Lower lobe of right lung (tissue), 2 donors: ENCODE measurements around the gene P2RY11. TPM values are rescaled to one million over a fixed set of nuclear protein-coding genes. Genes with fewer than 3 reads are reported as not detected.
A peak's percentile ranks its signal among the peaks of the same experiment; 100 is the strongest.

ENCODE experiments used
- ATAC-seq, 2 donors: fragments of 200-7000 bp; cut with Tn5 transposase; one replicate each; pipeline ENCODE4 v1.9.1; 2020 to 2022; ENCODE audit warnings: mild to moderate bottlenecking in 2 of 2, moderate library complexity in 2 of 2
- DNase-seq: peaks from one replicate; pipeline ENCODE4 v3.0.0-alpha.2; 2020
- H3K27ac ChIP-seq: fragments of 200-600 bp; one replicate; pipeline ENCODE4 v1.8.0; 2022
- H3K27me3 ChIP-seq: fragments of 200-600 bp; one replicate; pipeline ENCODE4 v1.8.0; 2022; ENCODE audit warnings: low read depth
- H3K36me3 ChIP-seq: fragments of 200-600 bp; one replicate; pipeline ENCODE4 v1.8.0; 2022; ENCODE audit warnings: mild to moderate bottlenecking
- H3K4me1 ChIP-seq: fragments of 200-600 bp; one replicate; pipeline ENCODE4 v1.8.0; 2022
- H3K4me3 ChIP-seq: fragments of 200-600 bp; one replicate; pipeline ENCODE4 v1.8.0; 2022; ENCODE audit warnings: mild to moderate bottlenecking
- H3K9me3 ChIP-seq: fragments of 200-600 bp; one replicate; pipeline ENCODE4 v1.8.0; 2022
- intact Hi-C: fragments of 100-400 bp; cut with DNase I; formaldehyde crosslinking; loops from one replicate; pipeline ENCODE4 v1.11.0; 2022
- total RNA-seq: library from RNA; stranded (reverse); fragmentation: NEBNext Ultra II Directional; extraction: Animal tissue kit (Norgen Biotek cat#: 25700); gene quantifications from one replicate; pipeline ENCODE4 v1.2.1, GENCODE V29; 2021
- TF ChIP-seq, protein P1 (sequence below): fragments of 200-600 bp; IDR thresholded peaks from one replicate; pipeline ENCODE4 v1.8.0; 2022; ENCODE audit warnings: antibody characterized with exemption, mild to moderate bottlenecking
- donor health status: DM: no; HTN: yes; CAD: no; lungs with severe emphysema.

P2RY11 gene
- total RNA-seq, 1 donor from 2014 or later = 15.6 TPM

DNA sequence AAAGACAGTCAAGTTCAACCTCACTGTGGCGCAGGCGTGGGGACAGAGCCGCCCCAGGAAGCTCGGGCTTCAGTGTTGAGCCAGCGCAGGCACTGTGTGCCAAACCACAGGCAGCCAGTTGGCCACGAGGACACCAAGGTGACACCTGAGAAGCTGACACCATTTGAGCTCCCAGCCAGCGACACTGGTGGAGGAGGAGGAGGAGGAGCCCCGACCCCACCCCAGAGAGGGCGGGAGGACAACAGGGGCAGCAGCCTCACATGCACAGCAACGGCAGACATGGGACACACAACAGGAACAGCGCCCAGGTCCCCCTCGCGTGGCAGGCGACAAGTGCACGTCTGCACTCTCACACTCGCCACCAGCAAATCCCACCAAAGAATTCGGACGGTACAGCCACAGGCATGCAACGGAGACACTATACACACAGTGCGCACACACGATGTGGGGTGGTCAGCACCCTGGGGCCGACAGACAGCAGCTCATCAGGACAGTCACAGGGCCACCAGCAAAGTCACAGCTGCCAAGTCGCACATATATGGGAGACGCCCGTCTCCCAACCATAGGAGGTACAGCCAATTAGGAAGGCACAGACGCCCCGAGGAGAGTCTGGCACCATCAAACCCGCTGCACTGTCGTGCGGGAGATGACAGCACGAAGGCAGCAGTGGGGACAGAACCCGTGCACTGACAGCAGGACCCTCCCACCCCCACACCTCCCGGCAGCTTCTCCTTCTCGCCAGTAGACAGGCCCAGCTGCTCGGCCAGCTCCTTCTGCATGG is 4.8 kb downstream of the P2RY11 start:
- Histone ChIP-seq H3K9me3 (no peaks in the 10 kb centered on the region), H3K27me3 (no peaks in the 10 kb centered on the region), H3K4me3 (no peak overlapping the region), H3K27ac (no peak overlapping the region), H3K4me1 (peaks cover 33% of the 10 kb centered on the region), H3K36me3 (peaks cover 52% of the 10 kb centered on the region)
- TF ChIP-seq, protein P1, sequence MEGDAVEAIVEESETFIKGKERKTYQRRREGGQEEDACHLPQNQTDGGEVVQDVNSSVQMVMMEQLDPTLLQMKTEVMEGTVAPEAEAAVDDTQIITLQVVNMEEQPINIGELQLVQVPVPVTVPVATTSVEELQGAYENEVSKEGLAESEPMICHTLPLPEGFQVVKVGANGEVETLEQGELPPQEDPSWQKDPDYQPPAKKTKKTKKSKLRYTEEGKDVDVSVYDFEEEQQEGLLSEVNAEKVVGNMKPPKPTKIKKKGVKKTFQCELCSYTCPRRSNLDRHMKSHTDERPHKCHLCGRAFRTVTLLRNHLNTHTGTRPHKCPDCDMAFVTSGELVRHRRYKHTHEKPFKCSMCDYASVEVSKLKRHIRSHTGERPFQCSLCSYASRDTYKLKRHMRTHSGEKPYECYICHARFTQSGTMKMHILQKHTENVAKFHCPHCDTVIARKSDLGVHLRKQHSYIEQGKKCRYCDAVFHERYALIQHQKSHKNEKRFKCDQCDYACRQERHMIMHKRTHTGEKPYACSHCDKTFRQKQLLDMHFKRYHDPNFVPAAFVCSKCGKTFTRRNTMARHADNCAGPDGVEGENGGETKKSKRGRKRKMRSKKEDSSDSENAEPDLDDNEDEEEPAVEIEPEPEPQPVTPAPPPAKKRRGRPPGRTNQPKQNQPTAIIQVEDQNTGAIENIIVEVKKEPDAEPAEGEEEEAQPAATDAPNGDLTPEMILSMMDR = no peak
- DNase-seq = peak; percentile 46
- intact Hi-C loops = no loop called here
- ATAC-seq = no peak

DNA sequence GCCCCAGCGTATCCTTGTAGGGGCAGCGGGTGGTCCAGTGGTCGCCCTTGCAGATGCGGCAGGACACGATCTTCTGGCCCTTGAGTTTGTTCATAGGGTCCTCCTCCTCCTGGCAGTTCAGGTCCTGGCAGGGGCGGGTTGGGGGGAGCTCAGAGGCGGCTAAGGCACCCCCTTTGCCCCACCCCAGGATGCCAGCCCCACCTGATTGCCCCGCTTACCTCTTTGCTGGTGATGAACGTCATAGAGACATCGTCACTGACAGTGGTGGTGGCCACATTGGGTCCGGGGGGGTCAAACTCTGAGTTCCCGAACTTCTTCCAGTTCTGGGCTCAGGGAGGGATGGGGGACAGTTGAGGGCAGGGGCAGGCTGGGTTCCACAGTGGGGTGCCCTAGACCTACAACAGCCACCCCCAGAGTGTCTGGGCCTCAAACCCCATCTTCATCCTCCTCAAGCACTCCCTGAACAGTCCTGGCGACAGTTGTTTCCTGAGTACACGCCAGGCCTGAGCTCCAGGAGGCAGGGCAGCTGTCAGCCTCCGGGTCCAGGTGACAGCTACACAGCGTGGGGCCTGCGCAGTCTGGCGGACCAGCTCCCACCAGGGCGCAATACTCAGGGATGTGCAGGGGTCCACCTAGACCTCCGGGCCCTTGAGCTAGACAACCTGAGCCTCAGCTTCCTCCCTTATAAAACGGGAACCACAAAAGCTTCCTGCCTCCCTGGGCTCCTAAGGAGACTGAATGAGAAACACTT is 5.5 kb downstream of the P2RY11 start:
- peaks cover 50% of the 10 kb centered on the region for H3K36me3 ChIP-seq
- intact Hi-C loops = no loop called here
- TF ChIP-seq, protein P1 = no peak
- no peak for DNase-seq
- peaks cover 34% of the 10 kb centered on the region for H3K4me1 ChIP-seq
- H3K27me3 ChIP-seq = no peaks in the 10 kb centered on the region
- H3K4me3 ChIP-seq = no peak overlapping the region
- H3K27ac ChIP-seq = no peak overlapping the region
- H3K9me3 ChIP-seq = no peaks in the 10 kb centered on the region
- ATAC-seq = no peak

DNA sequence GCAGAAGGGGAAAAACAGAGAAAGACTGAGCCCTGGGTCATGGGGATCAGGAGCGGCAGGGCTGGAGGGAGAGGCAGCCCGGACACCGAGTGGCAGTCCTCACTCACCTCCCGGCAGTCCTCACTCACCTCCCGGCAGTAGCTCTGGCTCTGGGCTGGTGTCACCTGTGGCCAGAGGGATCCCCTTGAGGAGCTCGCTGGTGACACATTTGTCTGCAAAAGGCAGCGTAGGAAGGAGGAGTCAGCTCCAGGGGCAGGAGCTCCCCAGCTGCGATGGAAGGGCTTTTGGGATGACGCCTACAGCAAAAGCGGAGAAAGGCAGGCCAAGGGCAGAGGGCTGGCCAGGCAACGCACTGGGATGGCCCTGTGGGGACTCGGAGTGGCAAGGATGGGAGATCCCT is 7.5 kb downstream of the P2RY11 start:
- TF ChIP-seq, protein P1 = no peak
- Histone ChIP-seq H3K4me3 (peak overlapping the region; percentile 98), H3K36me3 (peaks cover 48% of the 10 kb centered on the region), H3K27me3 (no peaks in the 10 kb centered on the region), H3K4me1 (peaks cover 21% of the 10 kb centered on the region), H3K9me3 (no peaks in the 10 kb centered on the region), H3K27ac (peak overlapping the region; percentile 75)
- no peak for DNase-seq
- no peak for ATAC-seq
- intact Hi-C loops = no loop called here

- TF ChIP-seq, protein P1 = no peak
- peaks cover 31% of the 10 kb centered on the region for H3K36me3 ChIP-seq
- intact Hi-C loops = no loop called here
- H3K4me1 ChIP-seq = peaks cover 21% of the 10 kb centered on the region
- no peak overlapping the region for H3K27ac ChIP-seq
- DNase-seq (no peak), ATAC-seq (no peak)
- no peak overlapping the region for H3K4me3 ChIP-seq
- no peaks in the 10 kb centered on the region for H3K9me3 ChIP-seq
- no peaks in the 10 kb centered on the region for H3K27me3 ChIP-seq
These were observed 9.2 kb downstream of the P2RY11 start for GRCh38 chr19:10120538-10121189.

DNA sequence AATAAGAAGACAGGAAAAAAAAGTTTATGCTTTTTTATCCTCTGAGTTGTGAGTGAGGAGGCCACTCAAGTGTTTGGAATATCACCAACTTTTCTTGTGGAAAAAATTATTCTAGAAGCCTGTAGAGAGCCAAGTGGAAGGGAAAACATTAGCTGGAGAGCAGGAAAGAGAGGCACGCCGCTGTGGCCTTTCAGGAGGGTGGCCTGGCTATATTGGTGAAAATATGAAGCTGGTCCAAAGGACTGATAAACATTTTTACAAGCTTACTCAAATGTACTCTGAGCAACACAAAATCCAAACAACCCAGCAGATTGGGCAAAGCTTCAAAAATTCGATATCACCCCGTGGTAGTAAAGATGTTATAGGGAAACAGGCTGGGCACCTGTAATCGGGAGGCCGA is 10.6 kb downstream of the P2RY11 start:
- peaks cover 21% of the 10 kb centered on the region for H3K4me1 ChIP-seq
- DNase-seq (no peak), ATAC-seq (peak in 1 of 2 donors; percentile 44)
- peaks cover 17% of the 10 kb centered on the region for H3K36me3 ChIP-seq
- no peaks in the 10 kb centered on the region for H3K9me3 ChIP-seq
- no peak overlapping the region for H3K4me3 ChIP-seq
- peak overlapping the region; percentile 24 for H3K27ac ChIP-seq
- TF ChIP-seq, protein P1 = no peak
- intact Hi-C loops = no loop called here
- H3K27me3 ChIP-seq = no peaks in the 10 kb centered on the region
